SK-N-SH (cell line): ENCODE data around the gene MED14. TPM values are rescaled to one million over a fixed set of nuclear protein-coding genes. Genes with fewer than 3 reads are reported as not detected.

Experiments used
- CTCF ChIA-PET: fragments of 300-600, 350-600 bp; formaldehyde crosslinking; extraction: SDS; loops from one replicate; lab custom pipeline; 2021; lab: Yijun Ruan, JAX
- POLR2A ChIA-PET: fragments of 350-600 bp; sonication (Branson Sonifier 250); formaldehyde crosslinking; extraction: SDS; loops from one replicate; lab custom pipeline; 2020; ENCODE audit warnings: antibody characterized with exemption, inconsistent platforms; lab: Yijun Ruan, JAX
- DNase-seq: peaks from one replicate; pipeline ENCODE4 v3.0.0; 2012
- H2AFZ ChIP-seq: fragments of 200-600 bp; sonication (generic); 2 replicates; pipeline ENCODE4 v1.8.1; 2016; ENCODE audit warnings: antibody characterized with exemption, mild to moderate bottlenecking, low read depth
- H3F3A ChIP-seq: fragments of 200-600 bp; sonication (generic); replicated peaks from 2 replicates; pipeline ENCODE3; 2016; ENCODE audit warnings: antibody characterized with exemption, mild to moderate bottlenecking; ENCODE audit not compliant: insufficient read depth
- H3K27ac ChIP-seq, 2 experiments: fragments of 200-500 bp in 1 of 2; fragments of 200-600 bp in 1 of 2; sonication (Bioruptor generic) in 1 of 2; sonication (generic), shearing (Covaris generic) in 1 of 2; 2 replicates each; pipeline versions ENCODE4 v1.5.1 to v1.6.1; 2014 to 2016; ENCODE audit warnings: low read depth in 2 of 2, inconsistent platforms in 1 of 2, low read length in 1 of 2, mild to moderate bottlenecking in 1 of 2, mixed read lengths in 1 of 2
- H3K27me3 ChIP-seq: fragments of 200-600 bp; sonication (generic), shearing (Covaris generic); 2 replicates; pipeline ENCODE4 v1.6.1; 2016; ENCODE audit warnings: mixed run types; ENCODE audit not compliant: insufficient read depth
- H3K36me3 ChIP-seq, 2 experiments: fragments of 200-500 bp in 1 of 2; fragments of 200-600 bp in 1 of 2; sonication (Bioruptor generic) in 1 of 2; sonication (generic) in 1 of 2; replicated peaks in 1 of 2; 2 replicates each; pipeline versions ENCODE3 to v1.5.1; 2014 to 2016; ENCODE audit warnings: low read length in 1 of 2, mild to moderate bottlenecking in 1 of 2; ENCODE audit not compliant: insufficient read depth in 2 of 2, control insufficient read depth in 1 of 2
- H3K4me1 ChIP-seq, 2 experiments: fragments of 200-500 bp in 1 of 2; fragments of 200-600 bp in 1 of 2; sonication (Bioruptor generic) in 1 of 2; sonication (generic), shearing (Covaris generic) in 1 of 2; 2 replicates each; pipeline versions ENCODE4 v1.5.1 to v1.6.1; 2014 to 2016; ENCODE audit warnings: low read depth in 1 of 2, low read length in 1 of 2, mixed run types in 1 of 2; ENCODE audit not compliant: insufficient read depth in 2 of 2, control insufficient read depth in 1 of 2
- H3K4me2 ChIP-seq: fragments of 200-600 bp; sonication (generic), shearing (Covaris generic); 2 replicates; pipeline ENCODE4 v1.6.1; 2017; ENCODE audit warnings: mixed run types
- H3K4me3 ChIP-seq, 2 experiments: fragments of 200-500 bp in 1 of 2; fragments of 200-600 bp in 1 of 2; sonication (Bioruptor generic) in 1 of 2; sonication (generic), shearing (Covaris generic) in 1 of 2; 2 replicates each; pipeline versions ENCODE4 v1.5.1 to v1.8.1; 2014 to 2016; ENCODE audit warnings: low read depth in 2 of 2, inconsistent platforms in 1 of 2, low read length in 1 of 2, mild to moderate bottlenecking in 1 of 2, mixed read lengths in 1 of 2, moderate library complexity in 1 of 2
- H3K79me2 ChIP-seq: fragments of 200-600 bp; sonication (generic); 2 replicates; pipeline ENCODE4 v1.8.1; 2017; ENCODE audit warnings: mild to moderate bottlenecking; ENCODE audit not compliant: insufficient read depth
- H3K9ac ChIP-seq: fragments of 200-600 bp; sonication (generic); 2 replicates; pipeline ENCODE4 v1.6.1; 2017; ENCODE audit warnings: mixed run types
- H3K9me2 ChIP-seq: fragments of 200-600 bp; sonication (generic); 2 replicates; pipeline ENCODE4 v1.6.1; 2017; ENCODE audit warnings: mixed run types
- H3K9me3 ChIP-seq: fragments of 200-600 bp; sonication (generic); 2 replicates; pipeline ENCODE4 v1.6.1; 2017; ENCODE audit warnings: mixed run types, mild to moderate bottlenecking, moderate library complexity
- H4K20me1 ChIP-seq: fragments of 200-600 bp; sonication (generic); 2 replicates; pipeline ENCODE4 v1.6.1; 2017; ENCODE audit warnings: mild to moderate bottlenecking, mixed run types; ENCODE audit not compliant: insufficient read depth
- CTCF ChIP-seq: fragments of 200-600 bp; sonication (generic); IDR thresholded peaks from 2 replicates; pipeline ENCODE4 v1.6.1; 2017; ENCODE audit warnings: antibody characterized with exemption, mild to moderate bottlenecking, moderate library complexity
- ELF1 ChIP-seq: IDR thresholded peaks from 2 replicates; pipeline ENCODE4 v1.4.0; 2012
- FOSL2 ChIP-seq: IDR thresholded peaks from 2 replicates; pipeline ENCODE4 v1.4.0; 2012; ENCODE audit warnings: low read depth, mild to moderate bottlenecking, moderate library complexity, borderline replicate concordance
- FOXM1 ChIP-seq: IDR thresholded peaks from 2 replicates; pipeline ENCODE4 v1.4.0; 2012; ENCODE audit warnings: low read depth, mild to moderate bottlenecking
- GABPA ChIP-seq: IDR thresholded peaks from 2 replicates; pipeline ENCODE4 v1.4.0; 2012; ENCODE audit warnings: low read depth, mild to moderate bottlenecking
- GATA2 ChIP-seq: sonication (generic); formaldehyde crosslinking; IDR thresholded peaks from 2 replicates; pipeline ENCODE4 v1.5.0; 2020; ENCODE audit warnings: mild to moderate bottlenecking, missing genetic modification reagents
- MAX ChIP-seq: IDR thresholded peaks from 2 replicates; pipeline ENCODE4 v1.4.0; 2012; ENCODE audit warnings: low read depth
- MXI1 ChIP-seq: IDR thresholded peaks from 2 replicates; pipeline ENCODE4 v1.6.1; 2012; ENCODE audit warnings: mild to moderate bottlenecking, low read depth, low read length, improper control_type of control experiment
- NRF1 ChIP-seq: IDR thresholded peaks from 2 replicates; pipeline ENCODE4 v1.6.1; 2012; ENCODE audit warnings: low read depth, mild to moderate bottlenecking, low read length
- PBX3 ChIP-seq: IDR thresholded peaks from 2 replicates; pipeline ENCODE4; 2012
- POLR2AphosphoS5 ChIP-seq: IDR thresholded peaks from 2 replicates; pipeline ENCODE4 v1.6.1; 2012; ENCODE audit warnings: low read depth, low read length
- RAD21 ChIP-seq: IDR thresholded peaks from 2 replicates; pipeline ENCODE4 v1.6.1; 2012; ENCODE audit warnings: mild to moderate bottlenecking, low read length
- REST ChIP-seq: IDR thresholded peaks from 2 replicates; pipeline ENCODE4 v1.6.1; 2012; ENCODE audit warnings: mild to moderate bottlenecking, low read depth, low read length, moderate library complexity
- TAF1 ChIP-seq: IDR thresholded peaks from 2 replicates; pipeline ENCODE4 v1.6.1; 2012; ENCODE audit warnings: low read depth, mild to moderate bottlenecking, low read length, moderate library complexity, borderline replicate concordance
- TCF12 ChIP-seq: IDR thresholded peaks from 2 replicates; pipeline ENCODE4 v1.4.0; 2012
- TEAD4 ChIP-seq: IDR thresholded peaks from 2 replicates; pipeline ENCODE4 v1.4.0; 2012; ENCODE audit warnings: mild to moderate bottlenecking, borderline replicate concordance; ENCODE audit not compliant: insufficient read depth
- USF1 ChIP-seq: IDR thresholded peaks from 2 replicates; pipeline ENCODE4 v1.4.0; 2012; ENCODE audit warnings: low read depth, borderline replicate concordance
- USF2 ChIP-seq: fragments of 150-350 bp; IDR thresholded peaks from 2 replicates; pipeline ENCODE4 v1.6.1; 2017; ENCODE audit warnings: antibody characterized with exemption, low read length, low read depth, borderline replicate concordance
- YY1 ChIP-seq: IDR thresholded peaks from 2 replicates; pipeline ENCODE4 v1.4.0; 2012; ENCODE audit warnings: low read depth, mild to moderate bottlenecking
- WGBS: methylation state at CpG from one replicate; pipeline ENCODE4 v1.1.6; 2017; ENCODE audit warnings: low lambda C conversion rate; 5-methylcytosine and 5-hydroxymethylcytosine counted together
- polyA plus RNA-seq, 3 experiments: library from polyadenylated mRNA; depleted of rRNA; stranded (reverse); fragments of >200 nt; gene quantifications; 2 replicates each; pipeline ENCODE4 v1.2.3, GENCODE V29; 2012

MED14 gene
- polyA plus RNA-seq, 1 of the 3 experiments (the other 2 are of a cell fraction), result 24.5 TPM

GRCh38 chrX:40637687-40638086 lies 97.7 kb downstream of the MED14 start:
- no peak overlapping the region for H2AFZ ChIP-seq
- no peak overlapping the region for H3K4me3 ChIP-seq
- no peak overlapping the region for H3K4me2 ChIP-seq
- no peaks in the 10 kb centered on the region for H3K27me3 ChIP-seq
- no peaks in the 10 kb centered on the region for H3K9me2 ChIP-seq
- no peaks in the 10 kb centered on the region; a peak in 1 of 4 replicates for H3K4me1 ChIP-seq
- peaks cover 10% of the 10 kb centered on the region for H4K20me1 ChIP-seq
- peaks cover 48 to 60% of the 10 kb centered on the region in 2 experiments for H3K36me3 ChIP-seq
- ChIA-PET CTCF (interaction anchor here (1.4 kb wide), 1 partner anchor 14 kb away, joined by 5 read pairs; no protein-coding TSS in a partner anchor), POLR2A (no interaction called here)
- H3K9ac ChIP-seq, result no peak overlapping the region
- TF ChIP-seq GATA2 (no peak), USF1 (no peak), TEAD4 (no peak), MXI1 (no peak), PBX3 (no peak), TCF12 (no peak)
- H3K9me3 ChIP-seq, result no peaks in the 10 kb centered on the region
- no peak overlapping the region for H3K27ac ChIP-seq
- 80% methylated on average over 3 of the region's 3 CpGs for WGBS
- H3F3A ChIP-seq, result no peaks in the 10 kb centered on the region
- H3K79me2 ChIP-seq, result peaks cover 20% of the 10 kb centered on the region; the same call in 1 of the 2 replicates
- DNase-seq, result no peak

GRCh38 chrX:40632199-40632598 lies 103.1 kb downstream of the MED14 start:
- H2AFZ ChIP-seq, result no peak overlapping the region
- CTCF ChIA-PET, result interaction anchor here (0.7 to 1.6 kb wide), 2 partner anchors 19 to 88 kb away, joined by 3 to 4 read pairs; no protein-coding TSS in a partner anchor
- H3K79me2 ChIP-seq, result no peaks in the 10 kb centered on the region
- H3F3A ChIP-seq, result no peaks in the 10 kb centered on the region
- H3K9ac ChIP-seq, result no peak overlapping the region
- no peaks in the 10 kb centered on the region for H3K4me1 ChIP-seq
- H3K36me3 ChIP-seq, result peaks cover 53 to 68% of the 10 kb centered on the region in 2 experiments
- H3K27me3 ChIP-seq, result no peaks in the 10 kb centered on the region
- DNase-seq, result no peak
- 99% methylated on average over 3 of the region's 4 CpGs for whole genome bisulfite sequencing
- H3K4me3 ChIP-seq, result no peak overlapping the region
- no peaks in the 10 kb centered on the region for H4K20me1 ChIP-seq
- no peak overlapping the region for H3K4me2 ChIP-seq
- no peaks in the 10 kb centered on the region for H3K9me2 ChIP-seq
- POLR2A ChIA-PET, result no interaction called here
- H3K9me3 ChIP-seq, result no peaks in the 10 kb centered on the region
- no peak overlapping the region for H3K27ac ChIP-seq
- TF ChIP-seq GABPA (no peak), YY1 (no peak), REST (no peak), POLR2AphosphoS5 (no peak), MAX (no peak), USF2 (no peak), ELF1 (no peak), TAF1 (no peak), NRF1 (no peak), MXI1 (no peak), FOSL2 (no peak), FOXM1 (no peak), RAD21 (no peak), CTCF (no peak), PBX3 (no peak)
